ENCODE measurements around the gene KRT23. TPM values are rescaled to one million over a fixed set of nuclear protein-coding genes. Genes with fewer than 3 reads are reported as not detected.
A peak's percentile ranks its signal among the peaks of the same experiment; 100 is the strongest.

Gene KRT23
- total RNA-seq, 1 experiment from 2014 or later: 19.0 TPM

DNA sequence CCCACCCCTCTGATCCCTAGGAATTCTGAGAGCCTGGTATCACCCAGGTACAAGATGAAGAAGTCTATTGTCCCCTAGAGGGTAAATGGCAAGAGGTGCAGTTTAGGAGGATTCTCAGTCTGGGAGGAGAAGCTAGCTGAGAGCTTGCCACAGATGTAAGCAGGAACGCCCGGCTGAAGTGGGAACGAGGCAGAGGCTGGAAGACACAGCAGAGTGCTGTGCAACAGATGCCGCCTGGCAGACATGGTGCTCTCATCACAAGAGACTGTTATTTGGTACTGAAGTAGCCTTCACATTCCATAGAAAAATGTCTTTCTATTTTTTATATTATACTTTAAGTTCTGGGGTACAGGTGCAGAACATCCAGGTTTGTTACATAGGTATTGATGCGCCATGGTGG, 32.1 kb downstream of the KRT23 start:
- H3K4me2 ChIP-seq (ENCODE audit: low read length): peak overlapping the region; percentile 74; the same call in 1 of the 2 replicates
- H3K27me3 ChIP-seq (ENCODE audit: insufficient read depth, low read length): no peaks in the 10 kb centered on the region
- no peaks in the 10 kb centered on the region for H4K20me1 ChIP-seq (ENCODE audit: insufficient read depth)
- DNase-seq (ENCODE audit: low read depth, low spot score) (no peak), ATAC-seq (no peak)
- H3K9me3 ChIP-seq (ENCODE audit: control insufficient read depth in 1 of 2, insufficient read depth in 1 of 2, low read depth in 1 of 2, low read length in 2 of 2): no peaks in the 10 kb centered on the region
- H3K4me3 ChIP-seq (replicated peaks in 1 of 2; ENCODE audit: low read depth in 1 of 2, low read length in 2 of 2): no peak overlapping the region
- no peaks in the 10 kb centered on the region for H3K9me2 ChIP-seq (ENCODE audit: insufficient read depth)
- no peak for TF ChIP-seq POLR2A (IDR thresholded peaks at IDR 0.05; ENCODE audit: borderline replicate concordance, extremely low read depth, insufficient read depth, insufficient read length)
- no peak for TF ChIP-seq SIN3A (IDR thresholded peaks at IDR 0.05; ENCODE audit: low read depth)
- TF ChIP-seq, protein P1, sequence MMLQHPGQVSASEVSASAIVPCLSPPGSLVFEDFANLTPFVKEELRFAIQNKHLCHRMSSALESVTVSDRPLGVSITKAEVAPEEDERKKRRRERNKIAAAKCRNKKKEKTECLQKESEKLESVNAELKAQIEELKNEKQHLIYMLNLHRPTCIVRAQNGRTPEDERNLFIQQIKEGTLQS (IDR thresholded peaks at IDR 0.05): no peak
- TF ChIP-seq, protein P2, sequence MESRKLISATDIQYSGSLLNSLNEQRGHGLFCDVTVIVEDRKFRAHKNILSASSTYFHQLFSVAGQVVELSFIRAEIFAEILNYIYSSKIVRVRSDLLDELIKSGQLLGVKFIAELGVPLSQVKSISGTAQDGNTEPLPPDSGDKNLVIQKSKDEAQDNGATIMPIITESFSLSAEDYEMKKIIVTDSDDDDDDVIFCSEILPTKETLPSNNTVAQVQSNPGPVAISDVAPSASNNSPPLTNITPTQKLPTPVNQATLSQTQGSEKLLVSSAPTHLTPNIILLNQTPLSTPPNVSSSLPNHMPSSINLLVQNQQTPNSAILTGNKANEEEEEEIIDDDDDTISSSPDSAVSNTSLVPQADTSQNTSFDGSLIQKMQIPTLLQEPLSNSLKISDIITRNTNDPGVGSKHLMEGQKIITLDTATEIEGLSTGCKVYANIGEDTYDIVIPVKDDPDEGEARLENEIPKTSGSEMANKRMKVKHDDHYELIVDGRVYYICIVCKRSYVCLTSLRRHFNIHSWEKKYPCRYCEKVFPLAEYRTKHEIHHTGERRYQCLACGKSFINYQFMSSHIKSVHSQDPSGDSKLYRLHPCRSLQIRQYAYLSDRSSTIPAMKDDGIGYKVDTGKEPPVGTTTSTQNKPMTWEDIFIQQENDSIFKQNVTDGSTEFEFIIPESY (IDR thresholded peaks at IDR 0.05; ENCODE audit: extremely low read depth, insufficient replicate concordance, low read length): no peak
- TF ChIP-seq, protein P3, sequence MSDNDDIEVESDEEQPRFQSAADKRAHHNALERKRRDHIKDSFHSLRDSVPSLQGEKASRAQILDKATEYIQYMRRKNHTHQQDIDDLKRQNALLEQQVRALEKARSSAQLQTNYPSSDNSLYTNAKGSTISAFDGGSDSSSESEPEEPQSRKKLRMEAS (IDR thresholded peaks at IDR 0.05): no peak
- no TSS peak for BruUV-seq (replicated peaks)
- H3K27ac ChIP-seq (ENCODE audit: low read depth, low read length): peak overlapping the region; percentile 96
- CTCF ChIA-PET: no interaction called here
- intact Hi-C loops (cut with micrococcal nuclease): loop anchor here (5.0 kb wide), 1 partner anchor 742 kb away; no protein-coding TSS in a partner anchor
- POLR2A ChIA-PET: no interaction called here
- no peaks in the 10 kb centered on the region for H3K79me2 ChIP-seq (ENCODE audit: insufficient read depth, low read length)
- no peaks in the 10 kb centered on the region for H3K36me3 ChIP-seq (ENCODE audit: control insufficient read depth in 1 of 2, insufficient read depth in 2 of 2, low read length in 2 of 2)
- H3K9ac ChIP-seq (ENCODE audit: low read length): peak overlapping the region; percentile 67; the same call in 1 of the 2 replicates
- peaks cover 65 to 75% of the 10 kb centered on the region in 2 experiments for H3K4me1 ChIP-seq (ENCODE audit: control insufficient read depth in 1 of 2, insufficient read depth in 2 of 2, low read length in 2 of 2)
- no peak overlapping the region for H2AFZ ChIP-seq (ENCODE audit: low read depth, low read length, poor library complexity, severe bottlenecking)
- RAD21 ChIA-PET (ENCODE audit: low non-redundant PET in 1 of 2, low total read pairs in 2 of 2, uncharacterized antibody in 2 of 2, unreplicated experiment in 2 of 2): no interaction called here

Measured in HCT116 (cell line).